ENCODE measurements around the gene ZMYM4.

GRCh38 chr1:35226546-35226945 is 42.0 kb upstream of the ZMYM4 start:
- no peak for TF ChIP-seq CTCF (conservative IDR thresholded peaks at IDR 0.05; ENCODE audit: low read length)
- no peak for TF ChIP-seq EZH2phosphoT487 (IDR thresholded peaks at IDR 0.05; ENCODE audit: borderline replicate concordance)
